HFF-Myc (cell line): ENCODE results near the gene CCDC134.
A peak's percentile ranks its signal among the peaks of the same experiment; 100 is the strongest.
"Not testable (repeated sequence)": the region's sequence is repeated elsewhere in the genome, so short reads cannot be mapped to it uniquely, and the experiment has no call there.

Experiments
- DNase-seq: peaks from one replicate; pipeline ENCODE4 v3.0.0-alpha.2; 2011; ENCODE audit warnings: low read depth; ENCODE audit errors: extremely low read depth
- H3K4me3 ChIP-seq: replicated peaks from 2 replicates; pipeline ENCODE4 v1.5.1; 2011; ENCODE audit warnings: low read depth, mild to moderate bottlenecking, control low read depth, low read length
- CTCF ChIP-seq: IDR thresholded peaks from 2 replicates; pipeline ENCODE4 v1.5.1; 2012; ENCODE audit warnings: mild to moderate bottlenecking, low read depth, low read length, control low read depth; ENCODE audit errors: missing control alignments

CCDC134 gene

GRCh38 chr22:41833369-41834004, 33.0 kb downstream of the CCDC134 start:
- peak overlapping the region; percentile 81 for H3K4me3 ChIP-seq
- DNase-seq = no peak
- no peak for TF ChIP-seq CTCF

GRCh38 chr22:41834005-41834944, 33.8 kb downstream of the CCDC134 start:
- DNase-seq = no peak
- peak overlapping the region; percentile 81 for H3K4me3 ChIP-seq
- TF ChIP-seq CTCF = no peak

GRCh38 chr22:41835462-41835861, 35.0 kb downstream of the CCDC134 start:
- not testable (repeated sequence) for H3K4me3 ChIP-seq

GRCh38 chr22:41836551-41836950, 36.1 kb downstream of the CCDC134 start:
- H3K4me3 ChIP-seq = no peak overlapping the region
- DNase-seq = no peak
- TF ChIP-seq CTCF = no peak

More at GRCh38 chr22:41835462-41835861, 35.0 kb downstream of the CCDC134 start:
- not testable (repeated sequence) for DNase-seq

- DNase-seq = no peak
- TF ChIP-seq CTCF = no peak
- H3K4me3 ChIP-seq = no peak overlapping the region
These were observed 38.6 kb downstream of the CCDC134 start for GRCh38 chr22:41838842-41839618.

- TF ChIP-seq CTCF = no peak
- no peak overlapping the region for H3K4me3 ChIP-seq
- no peak for DNase-seq
These were observed 39.7 kb downstream of the CCDC134 start for GRCh38 chr22:41840216-41840615.
